ENCODE results near the gene BOLA2B.

GRCh38 chr16:30155188-30155587 lies 38.3 kb downstream of the BOLA2B start:
- no peak for TF ChIP-seq POLR2A (IDR thresholded peaks at IDR 0.05; ENCODE audit: low read depth, low read length)
- TF ChIP-seq TAF1 (IDR thresholded peaks at IDR 0.05; ENCODE audit: borderline replicate concordance, low read depth, low read length), result no peak
- no peak for TF ChIP-seq POLR2AphosphoS5 (IDR thresholded peaks at IDR 0.05; ENCODE audit: low read depth, low read length)
